HCT116 (cell line): ENCODE data around the gene RRM1. TPM values are rescaled to one million over a fixed set of nuclear protein-coding genes. Genes with fewer than 3 reads are reported as not detected.

Source experiments
- ATAC-seq: fragments of 200-7000 bp; cut with Tn5 transposase; 2 replicates; pipeline ENCODE4 v1.9.1; 2020; ENCODE audit warnings: mild to moderate bottlenecking, moderate library complexity
- BruUV-seq: library from RNA; stranded (reverse); fragments of 400-500 nt; replicated peaks from 2 replicates; lab custom pipeline; 2021; lab: Mats Ljungman, UMichigan
- CTCF ChIA-PET: fragments of 300-600 bp; sonication (Branson Sonifier 250); formaldehyde crosslinking; loops from one replicate; lab custom pipeline; 2021; ENCODE audit warnings: antibody characterized with exemption; lab: Charles Lee
- POLR2A ChIA-PET: fragments of 300-600, 350-600 bp; sonication (Branson Sonifier 250); formaldehyde crosslinking; loops from one replicate; lab custom pipeline; 2021; ENCODE audit warnings: antibody characterized with exemption; lab: Charles Lee
- RAD21 ChIA-PET, 2 experiments: fragments of 300-600 bp; sonication (Branson Sonifier 250); formaldehyde crosslinking; loops; one replicate each; lab custom pipeline; 2023; ENCODE audit warnings: low total read pairs in 2 of 2; ENCODE audit not compliant: uncharacterized antibody in 2 of 2, unreplicated experiment in 2 of 2, low non-redundant PET in 1 of 2; lab: Charles Lee
- DNase-seq: peaks from one replicate; pipeline ENCODE4 v3.0.0-alpha.2; 2010; ENCODE audit warnings: low read depth, low spot score
- H2AFZ ChIP-seq: fragments of 200-600 bp; shearing (Covaris generic), sonication (generic); 2 replicates; pipeline ENCODE4 v1.6.1; 2017; ENCODE audit warnings: low read depth, mixed run types, mixed read lengths, antibody characterized with exemption, low read length; ENCODE audit not compliant: poor library complexity, severe bottlenecking
- H3K27ac ChIP-seq: 2 replicates; pipeline ENCODE4 v1.5.1; 2012; ENCODE audit warnings: low read depth, low read length
- H3K27me3 ChIP-seq: fragments of 200-600 bp; sonication (generic); 2 replicates; pipeline ENCODE4 v1.6.1; 2016; ENCODE audit warnings: mixed run types, low read length, mixed read lengths; ENCODE audit not compliant: insufficient read depth
- H3K36me3 ChIP-seq, 2 experiments: fragments of 200-500 bp in 1 of 2; fragments of 200-600 bp in 1 of 2; sonication (Bioruptor generic) in 1 of 2; sonication (generic) in 1 of 2; 2 replicates each; pipeline versions ENCODE4 v1.5.1 to v1.6.1; 2014 to 2016; ENCODE audit warnings: low read length in 2 of 2, inconsistent platforms in 1 of 2, mixed read lengths in 1 of 2, mixed run types in 1 of 2; ENCODE audit not compliant: insufficient read depth in 2 of 2, control insufficient read depth in 1 of 2
- H3K4me1 ChIP-seq, 2 experiments: fragments of 200-600 bp in 1 of 2; sonication (generic) in 1 of 2; 2 replicates each; pipeline versions ENCODE4 v1.5.1 to v1.6.1; 2012 to 2017; ENCODE audit warnings: low read length in 2 of 2, inconsistent platforms in 1 of 2, mild to moderate bottlenecking in 1 of 2, mixed read lengths in 1 of 2, mixed run types in 1 of 2, moderate library complexity in 1 of 2; ENCODE audit not compliant: insufficient read depth in 2 of 2, control insufficient read depth in 1 of 2
- H3K4me2 ChIP-seq: fragments of 200-600 bp; sonication (generic); 2 replicates; pipeline ENCODE4 v1.6.1; 2017; ENCODE audit warnings: mixed run types, low read length, mixed read lengths
- H3K4me3 ChIP-seq, 2 experiments: fragments of 200-600 bp in 1 of 2; sonication (generic) in 1 of 2; replicated peaks in 1 of 2; 2 replicates each; pipeline ENCODE4 v1.5.1; 2011 to 2016; ENCODE audit warnings: low read length in 2 of 2, control low read depth in 1 of 2, low read depth in 1 of 2, mild to moderate bottlenecking in 1 of 2, mixed read lengths in 1 of 2, mixed run types in 1 of 2
- H3K79me2 ChIP-seq: fragments of 200-600 bp; sonication (generic); 2 replicates; pipeline ENCODE4 v1.6.1; 2017; ENCODE audit warnings: mild to moderate bottlenecking, mixed run types, low read length, moderate library complexity, mixed read lengths; ENCODE audit not compliant: insufficient read depth
- H3K9ac ChIP-seq: fragments of 200-600 bp; sonication (generic); 2 replicates; pipeline ENCODE4 v1.6.1; 2016; ENCODE audit warnings: low read length, mixed read lengths
- H3K9me2 ChIP-seq: fragments of 200-600 bp; sonication (generic), shearing (Covaris generic); 2 replicates; pipeline ENCODE4 v1.6.1; 2017; ENCODE audit warnings: mixed run types, mild to moderate bottlenecking, moderate library complexity; ENCODE audit not compliant: insufficient read depth
- H3K9me3 ChIP-seq, 2 experiments: fragments of 200-500 bp in 1 of 2; fragments of 200-600 bp in 1 of 2; sonication (Bioruptor generic) in 1 of 2; sonication (generic) in 1 of 2; 2 replicates each; pipeline ENCODE4 v1.6.1; 2014 to 2017; ENCODE audit warnings: low read length in 2 of 2, mixed read lengths in 2 of 2, inconsistent platforms in 1 of 2, low read depth in 1 of 2, mild to moderate bottlenecking in 1 of 2, mixed run types in 1 of 2, moderate library complexity in 1 of 2; ENCODE audit not compliant: control insufficient read depth in 1 of 2, insufficient read depth in 1 of 2
- H4K20me1 ChIP-seq: fragments of 200-600 bp; sonication (generic), shearing (Covaris generic); 2 replicates; pipeline ENCODE4 v1.6.1; 2017; ENCODE audit warnings: mixed run types, mild to moderate bottlenecking, moderate library complexity; ENCODE audit not compliant: insufficient read depth
- CTCF ChIP-seq, 3 experiments: fragments of 200-600 bp in 1 of 3; sonication (generic) in 1 of 3; IDR thresholded peaks in 2 of 3; conservative IDR thresholded peaks in 1 of 3; 2 replicates each; pipeline ENCODE4 v1.5.1; 2012 to 2017; ENCODE audit warnings: low read depth in 2 of 3, low read length in 2 of 3, antibody characterized with exemption in 1 of 3, borderline replicate concordance in 1 of 3, control low read depth in 1 of 3, mild to moderate bottlenecking in 1 of 3, mixed read lengths in 1 of 3, mixed run types in 1 of 3, moderate library complexity in 1 of 3; ENCODE audit not compliant: insufficient read depth in 1 of 3
- ELF1 ChIP-seq: IDR thresholded peaks from 2 replicates; pipeline ENCODE4 v1.6.1; 2012; ENCODE audit warnings: low read depth, borderline replicate concordance
- MAX ChIP-seq: IDR thresholded peaks from 2 replicates; pipeline ENCODE4 v1.6.1; 2012
- RAD21 ChIP-seq: IDR thresholded peaks from 2 replicates; pipeline ENCODE4 v1.6.1; 2012; ENCODE audit warnings: low read depth, mild to moderate bottlenecking
- REST ChIP-seq: IDR thresholded peaks from 2 replicates; pipeline ENCODE4 v1.6.1; 2012; ENCODE audit warnings: low read depth
- intact Hi-C: fragments of 100-400 bp; cut with micrococcal nuclease; formaldehyde crosslinking; loops from 2 replicates; pipeline ENCODE4 v1.10.0; 2022
- total RNA-seq: library from RNA; stranded (reverse); gene quantifications from one replicate; pipeline ENCODE4 v1.2.1, GENCODE V29; 2021; ENCODE audit not compliant: unreplicated experiment

RRM1 gene
- total RNA-seq, 1 experiment from 2014 or later, result 134 TPM

GRCh38 chr11:4181782-4182721, 87.5 kb downstream of the RRM1 start:
- Histone ChIP-seq H3K36me3 (no peaks in the 10 kb centered on the region), H3K9me2 (no peaks in the 10 kb centered on the region), H3K27ac (no peak overlapping the region), H3K4me2 (no peak overlapping the region), H2AFZ (no peak overlapping the region), H4K20me1 (no peaks in the 10 kb centered on the region), H3K9ac (no peak overlapping the region), H3K79me2 (no peaks in the 10 kb centered on the region), H3K4me3 (no peak overlapping the region), H3K27me3 (no peaks in the 10 kb centered on the region), H3K4me1 (peaks cover 0 to 1% of the 10 kb centered on the region in 2 experiments; a peak in 1 of 4 replicates), H3K9me3 (no peaks in the 10 kb centered on the region)
- POLR2A ChIA-PET, result no interaction called here
- RAD21 ChIA-PET, result no interaction called here
- TF ChIP-seq MAX (peak; percentile 33; the same call in 1 of the 2 replicates), RAD21 (peak; percentile 91), CTCF (IDR thresholded peaks at IDR 0.05 in 2 of 3, conservative IDR thresholded peaks at IDR 0.05 in 1 of 3; ENCODE audit: borderline replicate concordance in 1 of 3, insufficient read depth in 1 of 3, low read depth in 2 of 3, low read length in 2 of 3) (peak; percentile 75 to 95 (median 88)), REST (no peak), ELF1 (no peak)
- CTCF ChIA-PET, result interaction anchor here (0.7 to 1.9 kb wide), 10 partner anchors 10 to 825 kb away, joined by 3 to 11 read pairs (median 4); partner anchors contain the start of genes OR51D1 and TRIM68
- ATAC-seq (peak; percentile 96), DNase-seq (peak; percentile 57)
- no TSS peak for BruUV-seq
- intact Hi-C loops, result loop anchor here (2.0 kb wide), 1 partner anchor 1627 kb away; the partner anchor contains the start of gene OR52N2
